ENCODE data around the gene SOST.
"Not testable (repeated sequence)": the region's sequence is repeated elsewhere in the genome, so short reads cannot be mapped to it uniquely, and the experiment has no call there.

SOST gene

DNA sequence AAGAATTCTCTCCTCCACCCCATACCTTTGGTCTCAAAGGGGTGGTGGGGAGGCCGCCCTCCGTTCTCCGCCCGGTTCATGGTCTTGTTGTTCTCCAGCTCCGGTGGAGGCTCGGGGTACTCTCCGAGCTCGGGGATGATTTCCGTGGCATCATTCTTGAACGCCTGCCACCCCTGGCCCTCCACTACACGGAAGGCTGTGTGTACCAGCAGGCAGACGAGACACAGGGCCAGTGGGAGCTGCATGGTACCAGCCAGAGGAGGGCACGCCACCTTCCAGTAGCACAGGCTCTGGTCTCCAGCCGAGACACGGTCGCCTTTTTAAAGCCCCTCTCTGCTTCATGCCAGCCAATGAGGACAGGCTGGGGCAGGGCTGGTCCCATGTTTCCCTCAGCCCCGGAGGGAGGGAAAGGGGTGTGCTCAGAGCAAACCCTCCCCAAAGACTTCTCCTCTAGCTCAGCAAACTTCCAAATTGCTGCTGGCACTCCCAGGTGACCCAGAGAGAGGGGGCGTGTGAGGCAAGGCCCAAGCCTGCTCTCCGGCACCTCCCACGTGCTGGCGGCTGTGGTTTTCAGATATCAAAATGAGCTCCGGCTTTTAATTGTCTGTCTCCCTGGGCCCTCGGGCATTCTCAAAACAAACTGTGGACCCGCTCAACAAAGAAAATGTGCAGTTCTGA is at the start of gene SOST:
SOST (minus strand) TSS at position 295 of the 678 bp plus-strand sequence; CDS start at position 245, 50 bp downstream.
- no peak for DNase-seq

DNA sequence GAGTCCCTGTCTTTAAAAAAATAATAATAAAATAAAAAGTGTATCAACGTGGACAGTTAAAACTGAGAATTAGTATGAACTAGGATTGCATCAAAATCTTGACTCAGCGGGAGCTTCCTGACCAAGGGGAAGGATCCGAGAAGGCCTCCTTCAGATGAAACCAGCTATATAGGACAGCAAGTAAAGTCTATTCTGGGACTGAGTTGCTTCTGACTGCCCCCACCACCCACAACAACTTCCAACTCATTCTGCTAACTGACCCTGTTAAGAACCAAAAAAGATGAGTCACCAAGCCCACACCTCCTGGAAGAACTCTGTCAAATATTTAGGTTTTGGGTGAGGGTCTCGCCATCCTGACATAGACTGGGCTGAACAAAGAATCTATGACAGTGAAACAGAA is 49.5 kb upstream of the SOST start:
- DNase-seq, result no peak

DNA sequence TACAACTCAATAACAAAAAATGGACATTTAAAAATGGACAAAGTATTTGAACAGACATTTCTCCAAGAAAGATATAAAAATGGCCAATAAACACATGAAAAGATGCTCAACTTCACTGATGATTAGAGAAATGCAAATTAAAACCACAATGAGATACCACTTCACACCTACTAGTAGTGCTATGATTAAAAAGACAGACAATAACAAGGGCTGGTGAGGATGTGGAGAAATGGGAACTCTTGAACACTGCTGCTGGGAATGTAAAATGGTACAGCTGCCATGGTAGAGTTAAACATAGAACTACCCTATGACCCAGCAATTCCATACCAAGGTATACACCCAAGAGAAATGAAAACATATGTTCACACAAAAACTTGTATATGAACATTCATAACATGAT is 46.5 kb upstream of the SOST start:
- no peak for DNase-seq

DNA sequence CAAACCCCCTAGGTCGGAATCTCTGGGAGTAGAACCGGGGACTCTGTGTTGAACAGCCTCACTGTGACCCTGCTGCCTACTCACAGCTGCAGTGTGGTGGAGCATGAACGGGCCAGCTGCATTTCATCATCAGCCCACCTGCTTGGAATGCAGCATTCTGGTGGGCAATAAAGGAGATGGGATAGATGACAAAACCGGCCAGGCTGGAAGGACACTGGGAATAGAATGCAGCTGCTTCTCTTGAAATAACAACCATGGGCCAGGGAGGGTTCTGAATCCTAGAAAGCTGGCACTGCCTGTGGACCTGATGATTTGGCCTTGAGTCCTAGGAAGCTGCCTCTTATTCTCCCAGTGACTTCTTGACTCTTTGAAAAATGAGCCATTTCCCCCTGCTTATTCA is 45.2 kb upstream of the SOST start:
- no peak for DNase-seq

DNA sequence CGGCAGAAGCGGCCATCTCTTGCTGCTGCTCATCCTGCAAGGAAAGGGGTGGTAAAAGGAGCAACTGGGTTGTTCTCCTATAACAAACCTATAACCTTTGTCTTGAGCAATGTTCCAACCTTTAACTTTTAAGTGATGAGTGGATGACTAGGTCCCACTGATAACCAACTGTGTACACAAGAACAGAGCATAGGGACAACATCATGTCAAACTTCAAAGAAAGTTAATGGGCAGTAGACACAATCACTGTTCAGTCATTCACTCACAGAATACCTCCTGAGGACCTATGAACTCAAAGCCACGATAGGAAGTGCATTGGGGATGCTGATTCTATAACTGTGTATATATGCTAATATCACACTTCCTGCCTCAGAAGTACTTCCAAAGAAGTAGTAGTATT is 43.3 kb upstream of the SOST start:
- no peak for DNase-seq

DNA sequence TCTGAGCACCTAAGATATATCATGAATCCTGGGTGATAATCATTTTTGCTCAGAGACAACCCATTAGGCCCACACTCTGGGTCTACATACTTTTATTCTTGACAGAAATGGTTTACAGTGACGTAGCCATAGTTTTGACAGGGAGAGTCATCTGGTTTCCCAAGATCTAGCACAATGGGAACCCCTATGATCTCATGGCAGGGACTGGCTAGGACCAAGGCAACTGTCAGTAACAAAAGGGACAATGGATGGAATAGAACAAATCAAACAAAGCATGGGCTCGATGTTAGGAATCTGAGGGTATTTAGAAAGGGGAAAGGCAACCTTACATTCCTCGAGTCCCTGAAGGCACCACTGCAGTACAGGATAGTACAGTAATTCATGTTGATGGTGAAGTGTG is 42.1 kb upstream of the SOST start:
- DNase-seq, result no peak

DNA sequence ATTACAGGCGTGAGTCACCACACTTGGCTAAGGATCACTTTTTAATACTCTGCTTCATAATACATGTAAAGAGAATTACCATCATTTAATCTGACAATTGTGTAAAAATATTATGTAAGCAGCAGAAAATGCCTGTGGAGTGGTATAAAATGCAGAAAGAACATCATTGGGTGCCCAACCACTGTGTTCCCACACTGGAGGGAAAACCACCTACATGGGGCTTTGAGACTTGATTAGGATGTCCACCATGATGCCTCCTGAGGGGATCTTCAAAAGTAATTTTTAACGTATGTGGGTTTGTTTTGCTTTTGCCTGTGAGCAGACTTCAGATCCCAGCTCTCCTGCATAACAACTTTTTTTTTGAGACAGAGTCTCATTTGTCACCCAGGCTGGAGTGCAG is 40.5 kb upstream of the SOST start:
- DNase-seq, result no peak

DNA sequence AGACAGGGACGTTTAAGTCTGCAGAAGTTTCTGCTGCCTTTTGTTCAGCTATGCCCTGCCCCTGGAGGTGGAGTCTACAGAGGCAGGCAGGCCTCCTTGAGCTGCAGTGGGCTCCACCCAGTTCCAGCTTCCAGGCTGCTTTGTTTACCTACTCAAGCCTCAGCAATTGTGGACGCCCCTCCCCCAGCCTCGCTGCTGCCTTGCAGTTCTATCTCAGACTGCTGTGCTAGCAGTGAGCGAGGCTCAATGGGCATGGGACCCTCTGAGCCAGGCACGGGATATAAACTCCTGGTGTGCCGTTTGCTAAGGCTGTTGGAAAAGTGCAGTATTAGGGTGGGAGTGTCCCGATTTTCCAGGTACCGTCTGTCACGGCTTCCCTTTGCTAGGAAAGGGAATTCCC is 39.4 kb upstream of the SOST start:
- not testable (repeated sequence) for DNase-seq

DNA sequence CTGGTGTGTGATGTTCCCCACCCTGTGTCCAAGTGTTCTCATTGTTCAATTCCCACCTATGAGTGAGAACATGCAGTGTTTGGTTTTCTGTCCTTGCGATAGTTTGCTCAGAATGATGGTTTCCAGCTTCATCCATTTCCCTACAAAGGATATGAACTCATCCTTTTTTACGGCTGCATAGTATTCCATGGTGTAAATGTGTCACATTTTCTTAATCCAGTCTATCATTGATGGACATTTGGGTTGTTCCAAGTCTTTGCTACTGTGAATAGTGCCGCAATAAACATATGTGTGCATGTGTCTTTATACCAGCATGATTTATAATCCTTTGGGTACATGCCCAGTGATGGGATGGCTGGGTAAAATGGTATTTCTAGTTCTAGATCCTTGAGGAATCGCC is 34.1 kb upstream of the SOST start:
- not testable (repeated sequence) for DNase-seq

DNA sequence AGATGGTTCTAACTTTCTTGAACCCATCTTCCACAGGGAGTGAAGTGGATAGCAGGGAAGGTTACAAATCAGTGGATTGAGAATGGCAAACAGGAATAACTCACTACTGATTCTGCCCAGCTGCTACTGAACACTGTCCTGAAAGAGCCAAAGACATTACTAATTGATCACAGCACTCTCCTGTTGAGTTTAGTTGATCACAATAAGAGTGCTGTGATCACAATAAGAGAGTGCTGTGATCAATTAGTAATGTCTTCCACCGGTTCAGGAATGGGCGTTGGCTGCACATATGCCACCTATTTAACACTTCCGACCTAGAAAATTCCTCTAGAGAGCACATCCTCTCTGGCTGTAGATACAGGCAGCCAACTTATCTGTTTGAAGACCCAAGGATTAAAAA is 33.0 kb upstream of the SOST start:
- peak; percentile 44 for DNase-seq

DNA sequence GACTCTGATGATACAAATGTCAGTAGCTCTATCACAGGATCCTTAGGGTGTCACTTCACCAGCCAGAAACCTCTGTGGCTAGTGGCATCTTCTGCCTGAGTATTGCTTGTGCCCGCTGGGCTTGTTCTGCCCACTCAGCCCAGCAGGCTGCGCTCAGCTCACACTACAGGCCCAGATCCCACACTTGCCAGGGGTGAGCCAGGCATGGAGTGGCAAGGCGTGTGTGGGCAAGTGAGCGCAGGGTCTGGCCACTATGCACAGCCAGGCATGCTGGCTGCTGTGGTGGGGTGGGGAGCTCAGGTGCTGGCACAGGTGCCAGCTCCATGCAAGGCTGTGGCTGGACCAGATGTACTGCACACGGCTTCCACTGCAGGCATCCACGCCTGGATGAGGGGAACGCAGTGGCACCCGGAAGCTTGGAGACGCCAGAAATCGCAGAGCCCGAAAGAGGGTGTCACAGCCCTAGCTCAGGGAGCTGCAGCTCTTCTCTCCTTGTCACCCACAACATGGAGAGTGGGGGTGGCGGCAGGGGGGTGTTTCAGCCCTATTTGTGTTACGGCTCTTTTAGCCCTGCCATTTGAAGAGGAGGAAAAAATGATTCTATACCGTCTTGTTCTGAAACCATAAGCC is 31.8 kb upstream of the SOST start:
- no peak for DNase-seq

DNA sequence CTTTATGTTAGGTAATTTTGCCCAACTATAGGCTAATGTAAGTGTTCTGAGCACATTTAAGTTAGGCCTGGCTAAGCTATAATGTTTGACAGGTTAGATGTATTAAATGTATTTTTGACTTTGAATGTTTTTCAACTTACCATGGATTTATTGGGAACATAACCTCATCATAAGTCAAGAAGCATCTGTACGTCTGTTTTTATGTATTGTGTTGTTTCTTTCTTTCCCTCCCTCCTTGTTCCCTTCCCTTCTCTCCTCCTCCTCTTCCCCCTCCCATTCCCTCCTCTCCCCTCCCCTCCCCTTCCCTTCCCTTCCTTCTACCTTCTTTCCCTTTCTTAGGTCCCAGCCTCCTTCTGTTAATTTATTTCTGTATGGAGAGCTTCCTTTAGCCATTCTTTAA is 30.9 kb upstream of the SOST start:
- no peak for DNase-seq

DNA sequence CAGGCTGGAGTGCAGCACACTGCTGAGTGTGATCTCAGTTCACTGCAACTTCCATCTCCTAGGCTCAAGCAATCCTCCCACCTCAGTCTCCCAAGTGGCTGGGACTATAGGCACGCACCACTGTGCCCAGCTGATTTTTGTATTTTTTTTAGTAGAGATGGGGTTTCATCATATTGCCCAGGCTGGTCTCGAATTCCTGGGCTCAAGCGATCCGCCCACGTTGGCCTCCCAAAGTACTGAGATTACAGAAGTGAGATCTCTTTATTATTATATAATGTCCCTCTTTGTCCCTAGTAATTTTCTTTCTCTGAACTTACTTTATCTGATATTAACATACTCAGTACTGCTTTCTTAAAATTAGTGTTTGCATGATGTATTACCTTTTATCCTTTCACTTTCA is 29.9 kb upstream of the SOST start:
- DNase-seq, result no peak

DNA sequence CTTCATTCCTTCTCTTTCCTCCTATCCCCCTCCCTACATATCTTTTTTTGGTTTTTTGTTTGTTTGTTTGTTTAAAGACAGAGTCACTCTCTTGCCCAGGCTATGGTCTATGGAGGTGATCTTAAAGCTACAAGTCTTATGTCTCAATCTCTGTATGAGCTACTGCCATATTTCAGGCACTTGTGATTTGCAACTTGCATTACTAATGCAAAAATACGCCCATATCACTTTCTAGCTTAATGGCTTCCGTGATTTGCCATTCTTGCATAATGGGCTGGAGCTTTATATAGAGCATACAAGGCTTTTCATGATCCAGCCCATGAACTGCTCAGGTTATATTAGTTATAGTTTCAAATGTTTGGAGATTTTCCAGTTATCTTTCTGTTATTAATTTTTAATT is 29.1 kb upstream of the SOST start:
- DNase-seq, result no peak

DNA sequence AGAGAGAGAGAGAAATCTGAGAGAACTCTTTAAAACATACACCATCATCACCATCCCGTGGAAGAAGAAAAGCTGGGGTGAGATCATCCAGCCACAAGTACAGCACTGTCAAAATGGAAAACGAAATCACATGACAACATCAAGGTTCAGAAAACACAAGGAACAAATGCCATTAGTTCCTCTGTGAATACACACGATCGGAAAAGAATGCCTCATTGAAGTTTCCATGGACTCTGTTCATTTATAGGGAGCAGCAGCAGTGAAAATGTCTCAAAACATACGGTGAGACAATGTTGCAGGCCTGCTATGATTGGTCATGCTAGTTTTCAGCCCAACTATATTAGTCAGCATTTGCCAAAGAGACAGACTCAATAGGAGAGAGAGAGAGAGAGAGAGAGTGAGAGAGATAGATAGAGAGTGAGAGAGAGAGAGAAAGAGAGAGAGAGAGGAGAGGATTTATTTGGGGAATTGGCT is 26.1 kb upstream of the SOST start:
- no peak for DNase-seq

DNA sequence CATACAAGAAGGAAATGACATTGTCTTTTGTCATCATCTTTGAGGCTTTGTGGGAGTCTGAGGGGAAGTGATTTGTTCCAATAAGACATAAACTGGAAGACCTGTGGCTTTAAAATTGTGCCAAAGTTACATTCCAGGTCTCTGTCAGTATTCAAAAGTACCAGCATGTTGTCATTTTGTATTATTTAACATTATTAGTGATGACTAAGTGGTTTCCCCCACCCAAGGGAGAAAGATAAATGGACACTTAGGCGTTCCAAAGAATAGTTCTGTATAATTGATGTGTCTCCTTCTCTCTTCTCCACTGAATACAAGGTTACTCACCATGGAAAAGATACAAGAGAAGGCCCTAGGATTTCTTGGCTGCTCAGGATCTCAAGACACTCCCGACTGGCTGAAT is 25.5 kb upstream of the SOST start:
- DNase-seq, result no peak

DNA sequence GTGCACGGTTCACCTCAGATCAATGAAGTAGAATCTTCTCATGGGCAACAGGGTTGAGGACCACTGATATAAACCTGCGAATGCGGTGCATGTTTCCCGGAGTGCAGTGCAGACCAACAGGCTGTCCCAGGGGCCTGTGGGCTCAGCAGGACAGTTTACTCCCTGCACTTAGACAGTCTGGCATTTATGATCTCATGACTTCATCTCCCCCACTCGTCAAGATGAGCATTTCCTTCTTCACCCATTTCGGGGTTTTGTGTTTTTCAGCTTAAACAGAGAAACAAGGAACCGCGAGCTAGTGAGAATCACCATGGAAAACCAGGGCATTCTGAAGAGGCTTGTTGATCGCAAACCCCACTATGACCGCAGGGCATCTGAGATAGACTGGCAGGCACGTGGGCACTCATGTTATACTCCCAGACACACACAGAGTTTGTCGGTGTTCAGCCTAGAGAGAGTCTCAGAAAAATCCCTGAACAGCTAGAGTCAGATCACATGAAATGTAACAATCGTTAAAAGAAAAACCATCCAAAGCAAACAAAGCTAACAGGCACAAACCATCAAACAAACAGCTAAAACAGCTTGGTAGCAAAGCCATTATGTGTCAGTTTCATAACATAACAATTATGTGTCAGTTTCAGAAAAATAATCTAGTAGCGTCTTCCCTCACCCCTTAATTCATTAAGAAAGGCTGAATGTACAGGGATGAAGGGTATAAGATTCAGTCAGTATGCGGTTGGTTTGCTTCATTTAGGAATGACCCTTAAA is 24.5 kb upstream of the SOST start:
- DNase-seq, result no peak

DNA sequence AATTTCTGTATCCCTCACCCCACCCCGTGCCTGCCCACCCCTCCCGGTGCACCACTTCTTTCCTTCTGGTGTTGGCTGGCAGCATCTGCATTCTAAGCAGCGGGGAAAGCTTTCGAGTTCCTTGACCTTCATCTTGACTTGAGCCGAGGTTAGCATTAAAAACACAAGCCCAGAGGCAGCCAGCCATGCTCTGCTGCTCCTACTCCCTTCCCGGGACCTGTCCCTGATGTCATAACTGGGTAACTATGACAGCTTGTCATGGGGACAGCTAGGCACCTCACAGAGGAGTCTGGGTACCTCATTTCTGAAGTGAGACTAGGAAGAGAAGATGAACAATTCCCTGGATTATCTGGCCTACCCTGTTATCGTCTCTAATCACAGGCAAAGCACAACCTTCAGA is 21.5 kb upstream of the SOST start, which contains the start of gene CFAP97D1:
CFAP97D1 (plus strand) TSS at position 301 of the 400 bp plus-strand sequence; CDS start at position 329, 28 bp downstream.
- DNase-seq, result no peak

DNA sequence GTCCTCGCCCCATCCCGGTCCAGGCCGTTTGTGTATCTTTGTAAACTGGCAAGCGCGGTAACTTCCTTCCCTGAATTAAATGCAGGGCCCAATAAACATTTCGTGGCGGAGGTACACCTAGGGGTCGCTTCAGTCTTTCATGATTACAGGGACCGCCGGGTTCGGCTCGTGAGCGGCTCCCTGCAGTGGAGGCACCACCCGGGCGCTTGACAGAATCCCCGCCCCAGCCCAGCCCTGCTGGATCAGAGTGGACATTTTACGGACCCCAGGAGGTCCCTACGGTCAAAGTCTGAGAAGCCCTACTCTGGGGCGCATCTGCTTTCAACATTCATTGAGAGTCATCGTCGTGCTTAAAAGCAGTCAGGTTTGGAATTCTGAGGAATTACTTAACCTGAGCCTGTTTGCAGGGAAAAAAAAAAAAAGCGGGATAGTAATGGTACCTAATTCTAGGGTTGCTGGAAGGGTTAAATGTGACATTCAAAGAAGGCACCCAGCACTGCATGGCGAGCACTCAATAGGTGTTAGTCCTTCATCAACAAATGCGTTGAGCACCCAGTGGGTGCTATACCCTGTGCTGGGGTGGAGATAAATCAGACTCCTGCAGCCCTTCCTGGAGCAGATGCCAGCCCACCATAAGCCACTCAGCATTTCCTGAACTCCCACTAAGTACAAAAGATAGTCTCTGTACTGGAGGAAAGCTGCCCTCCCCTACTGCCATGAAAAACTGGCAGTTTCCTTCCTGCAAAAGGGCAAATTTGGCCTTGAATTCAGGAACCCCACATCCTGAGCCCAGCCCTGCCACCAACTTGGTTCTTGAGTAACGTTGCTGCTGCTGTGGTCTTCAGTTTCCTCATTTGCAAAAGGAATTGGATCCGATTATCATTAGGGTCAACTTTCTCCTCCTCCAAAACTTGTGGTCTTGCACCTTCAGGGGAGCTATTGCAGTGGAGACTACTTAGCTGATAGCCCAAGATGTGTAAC is 20.8 kb upstream of the SOST start:
- DNase-seq, result no peak

DNA sequence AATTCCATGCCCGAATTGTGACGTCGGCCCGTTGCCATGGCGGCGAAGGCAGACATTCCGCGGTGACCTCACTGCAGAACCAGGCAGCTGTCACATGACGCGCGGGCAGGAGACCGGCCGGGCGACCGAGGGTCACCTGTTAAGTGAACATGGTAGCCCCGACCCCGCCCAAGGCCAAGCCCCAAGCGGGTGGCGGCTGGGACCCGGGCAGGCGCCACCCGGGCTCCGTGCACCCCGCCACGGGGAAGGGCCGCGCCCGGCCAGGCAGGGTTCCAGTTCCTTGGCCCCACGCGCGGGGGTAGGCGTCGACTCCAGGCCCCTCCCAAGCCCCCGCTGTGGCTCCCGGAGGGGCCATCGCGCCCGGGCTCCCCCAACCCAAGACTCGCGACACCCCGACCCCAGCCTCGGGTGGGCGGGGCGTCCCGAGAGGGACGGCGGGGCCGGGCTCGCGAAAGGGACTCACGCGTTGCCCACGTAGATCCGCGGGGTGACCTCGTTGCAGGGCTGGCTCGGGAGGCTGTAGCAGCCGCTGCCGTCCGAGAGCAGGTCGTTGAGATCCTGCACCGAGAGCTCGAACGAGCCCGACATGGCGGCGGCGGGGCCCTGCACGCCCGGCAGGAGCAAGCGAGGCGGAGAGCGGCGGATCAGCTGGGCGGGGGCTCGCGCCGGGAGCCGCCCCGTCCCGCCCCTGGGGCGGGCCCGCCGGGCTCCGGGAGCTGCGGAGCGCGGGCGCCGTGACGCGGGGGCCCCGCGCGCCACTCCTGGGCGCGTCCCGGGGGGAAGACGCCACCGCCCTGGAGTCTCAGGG is 19.9 kb upstream of the SOST start, which contains the start of gene DUSP3:
DUSP3 (minus strand) TSS at position 641 of the 808 bp plus-strand sequence; CDS start at position 588, 53 bp downstream.
- peak; percentile 62 for DNase-seq

Data from hematopoietic multipotent progenitor cell treated with erythropoietin and hydrocortisone succinate and interleukin-3 and kit ligand, for 8 days (in vitro differentiated cells).